NT2/D1 (cell line): ENCODE measurements around the gene BRME1.

Experiments used
- SUZ12 ChIP-seq: IDR thresholded peaks from 2 replicates; pipeline ENCODE4 v1.6.1; 2011; ENCODE audit not compliant: insufficient read length, insufficient read depth; ENCODE audit errors: extremely low read depth
- YY1 ChIP-seq: IDR thresholded peaks from 2 replicates; pipeline ENCODE4 v1.6.1; 2011; ENCODE audit not compliant: insufficient read length, insufficient read depth
- ZNF274 ChIP-seq: IDR thresholded peaks from 2 replicates; pipeline ENCODE4 v1.6.1; 2011; ENCODE audit warnings: mild to moderate bottlenecking, low read depth, low read length

- TF ChIP-seq YY1 (no peak), ZNF274 (no peak), SUZ12 (no peak)
Observed at GRCh38 chr19:13842291-13843103, 63.4 kb downstream of the BRME1 start.
